T-helper 1 cell treated with Interleukin-12 subunit alpha and Interleukin-12 subunit beta and Interleukin-4 antibody, amounts not matched to agents 30 ng/mL and 1 ng/mL, for 36 hours (primary cell): ENCODE results near the gene TCF12. TPM values are rescaled to one million over a fixed set of nuclear protein-coding genes. Genes with fewer than 3 reads are reported as not detected.
"Not testable (repeated sequence)": the region's sequence is repeated elsewhere in the genome, so short reads cannot be mapped to it uniquely, and the experiment has no call there.

Source experiments
- intact Hi-C: fragments of 100-400 bp; cut with micrococcal nuclease; formaldehyde crosslinking; loops from one replicate; pipeline ENCODE4 v1.15.1; 2024
- total RNA-seq: library from RNA; stranded (reverse); gene quantifications from 2 replicates; pipeline ENCODE4 v1.2.3, GENCODE V29; 2022

The TCF12 gene
- total RNA-seq, 1 donor from 2014 or later = 86.2 TPM

DNA sequence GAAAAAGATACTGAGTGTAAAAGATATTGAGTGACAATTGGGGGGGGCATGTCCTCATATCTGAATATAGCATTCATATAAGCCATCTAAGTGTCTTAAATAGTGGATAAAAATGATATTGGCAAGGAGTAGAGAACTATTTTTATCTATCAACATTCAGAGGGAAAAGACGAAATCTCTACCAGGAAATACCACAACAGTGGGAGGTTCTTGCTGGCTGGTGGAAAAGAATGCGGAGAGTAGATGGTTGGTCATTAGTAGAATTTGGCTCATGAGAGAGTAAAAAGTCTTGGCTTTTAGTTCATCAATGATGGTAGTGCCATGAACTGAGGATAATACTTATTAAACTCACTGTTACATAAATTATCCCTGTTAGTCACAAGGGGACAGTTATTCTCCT is 4.8 kb upstream of the TCF12 start:
- intact Hi-C loops = no loop called here

DNA sequence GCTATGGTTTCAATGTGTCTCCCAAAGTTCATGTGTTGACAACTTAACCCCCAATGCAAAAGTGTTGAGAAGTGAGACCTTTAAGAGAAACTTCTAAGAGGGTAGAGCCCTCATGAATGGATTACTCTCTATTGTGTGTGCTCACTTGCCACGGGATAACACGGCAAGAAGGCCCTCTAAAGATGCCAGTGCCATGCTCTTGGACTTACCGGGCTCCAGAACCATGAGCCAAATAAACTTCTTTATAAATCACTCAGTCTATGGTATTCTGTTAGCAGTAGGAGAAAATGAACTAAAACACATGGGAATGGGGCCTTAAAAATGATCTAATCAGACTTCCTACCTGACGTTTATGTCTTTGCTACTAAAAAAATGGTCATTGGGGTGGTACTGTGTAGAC is 2.6 kb upstream of the TCF12 start:
- intact Hi-C loops = loop anchor here (5.0 kb wide), 2 partner anchors 94 to 669 kb away; no protein-coding TSS in a partner anchor

DNA sequence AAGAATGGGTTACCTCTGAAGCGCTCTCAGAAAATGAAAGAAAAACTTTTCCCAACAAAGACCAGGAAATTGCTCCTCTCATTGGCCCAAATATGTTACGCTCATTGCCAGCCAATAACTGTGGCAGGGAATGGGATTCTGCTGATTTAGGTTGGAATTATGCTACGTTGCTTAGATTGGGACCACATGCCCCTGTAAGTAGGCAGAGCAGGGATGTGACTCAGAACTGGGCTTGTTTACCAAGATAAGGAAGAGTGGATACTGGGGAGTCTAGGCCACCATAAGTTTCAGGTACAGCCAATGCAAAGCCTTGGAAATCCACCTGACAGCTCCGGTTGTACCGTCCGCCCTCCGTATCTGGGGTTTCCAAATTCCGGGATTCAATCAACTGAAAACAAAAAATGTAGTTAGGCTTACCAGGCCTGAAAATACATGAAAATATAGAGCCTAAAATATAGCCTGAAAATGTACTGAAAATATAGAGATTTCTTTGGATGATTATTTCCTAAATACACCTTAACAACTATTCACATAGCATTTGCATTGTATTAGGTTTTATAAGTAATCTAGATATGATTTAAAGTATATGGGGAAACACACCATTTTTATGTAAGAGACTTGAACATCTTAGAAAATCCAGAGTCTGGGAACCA is 1.5 kb upstream of the TCF12 start:
- intact Hi-C loops = loop anchor here (5.0 kb wide), 2 partner anchors 95 to 670 kb away; no protein-coding TSS in a partner anchor

DNA sequence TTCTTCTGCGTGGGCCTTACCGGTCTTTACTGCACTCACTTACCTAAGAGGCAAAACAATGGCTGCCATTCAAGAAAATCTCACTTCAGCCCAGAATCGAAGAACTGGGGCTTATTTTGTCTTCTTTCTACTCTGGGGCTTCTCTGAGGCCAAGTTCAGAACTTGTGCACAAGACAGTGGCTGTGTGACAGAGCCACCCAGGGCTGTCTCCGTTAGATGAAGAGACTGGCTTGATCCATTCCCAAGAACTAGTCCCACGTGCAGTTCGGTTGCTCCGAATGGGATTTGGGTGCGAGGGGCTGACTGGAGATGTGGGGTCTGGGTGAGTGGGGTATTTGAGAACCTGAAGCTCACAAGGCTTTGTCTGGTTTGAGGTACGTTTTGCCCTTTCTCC is 795 bp upstream of the TCF12 start:
- intact Hi-C loops = loop anchor here (1.0 to 5.0 kb wide), 7 partner anchors 30 to 789 kb away; partner anchors contain the start of genes POLR2M and ZNF280D

DNA sequence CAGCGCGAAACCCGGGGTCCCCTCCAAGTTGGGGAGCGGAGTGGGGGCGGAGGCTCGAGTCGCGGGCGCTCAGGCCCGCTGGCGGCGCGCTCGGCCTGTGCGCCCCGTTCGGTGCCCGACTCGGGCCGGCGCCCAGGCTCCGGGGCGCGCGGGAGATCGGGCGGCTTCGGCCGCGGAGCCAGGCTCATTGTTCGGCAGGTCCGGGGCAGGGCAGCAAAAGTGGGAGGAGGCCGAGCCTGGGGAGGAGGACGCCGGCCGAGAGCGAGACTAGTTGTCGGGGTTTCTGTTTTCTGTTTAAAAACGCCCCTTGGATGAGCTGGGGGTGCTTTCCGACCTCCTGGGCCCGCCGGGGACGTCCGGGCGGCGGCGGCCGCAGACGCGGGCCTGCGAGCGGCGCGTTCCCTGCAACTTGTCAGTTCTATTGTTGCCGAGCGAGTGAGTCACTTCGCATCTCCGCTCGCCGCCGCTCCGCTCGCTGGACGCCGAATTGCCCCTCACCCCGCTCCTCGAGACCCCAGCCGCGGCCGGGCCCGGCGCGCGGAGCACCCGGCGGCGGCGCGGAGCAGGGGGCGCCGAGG is 676 bp downstream of the TCF12 start:
- intact Hi-C loops = loop anchor here (2.0 to 5.0 kb wide), 5 partner anchors 97 to 788 kb away; partner anchors contain the start of genes POLR2M and ZNF280D

DNA sequence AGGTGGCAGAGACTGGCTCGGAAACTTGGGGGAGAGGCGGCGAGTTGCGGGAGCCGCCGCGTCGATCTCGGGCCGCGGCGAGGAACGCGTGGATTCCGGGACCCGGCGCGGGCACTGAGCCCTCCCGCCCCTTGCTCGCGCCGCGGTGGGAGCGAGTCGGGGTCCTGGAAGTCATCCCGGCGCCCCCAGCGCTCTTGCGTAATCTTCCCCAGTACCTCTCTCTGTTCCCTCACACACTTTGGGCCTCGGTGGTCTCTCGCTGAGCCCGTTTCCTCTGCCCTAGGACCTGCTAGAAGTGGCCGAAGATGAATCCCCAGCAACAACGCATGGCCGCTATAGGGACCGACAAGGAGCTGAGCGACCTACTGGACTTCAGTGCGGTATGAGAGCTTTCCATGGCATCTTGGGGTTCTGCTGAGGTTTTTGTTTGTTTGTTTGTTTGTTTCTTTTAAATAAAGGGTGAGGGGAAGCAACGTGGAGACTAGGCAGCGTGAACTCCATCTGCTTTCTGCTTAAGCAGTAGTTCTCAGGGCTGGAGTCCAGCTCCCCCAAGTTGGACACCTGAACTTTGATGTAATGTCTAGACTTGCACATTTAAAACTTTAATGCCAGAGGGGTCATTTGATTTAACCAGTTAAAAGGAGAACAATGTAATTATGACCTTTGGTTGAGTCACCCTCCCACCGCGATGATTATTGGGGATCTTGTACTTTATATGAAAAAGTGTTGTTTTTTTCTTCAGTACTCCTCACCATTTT is 1.3 kb downstream of the TCF12 start:
- intact Hi-C loops = loop anchor here (2.0 to 5.0 kb wide), 6 partner anchors 97 to 787 kb away; partner anchors contain the start of genes POLR2M and ZNF280D

DNA sequence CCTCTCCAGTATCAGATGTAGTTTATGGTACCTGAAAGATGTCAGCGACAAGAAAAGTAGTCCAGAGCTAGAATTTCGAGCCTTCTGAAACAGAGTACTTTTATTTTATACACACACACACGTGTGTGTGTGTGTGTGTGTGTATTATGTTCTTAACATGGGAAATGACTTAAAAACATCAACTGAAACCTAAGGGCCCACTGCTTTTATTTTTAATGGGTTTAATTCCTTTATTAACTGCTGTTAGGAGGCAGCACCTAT is 1.9 kb downstream of the TCF12 start:
- intact Hi-C loops = loop anchor here (5.0 kb wide), 1 partner anchor 212 kb away; no protein-coding TSS in a partner anchor

DNA sequence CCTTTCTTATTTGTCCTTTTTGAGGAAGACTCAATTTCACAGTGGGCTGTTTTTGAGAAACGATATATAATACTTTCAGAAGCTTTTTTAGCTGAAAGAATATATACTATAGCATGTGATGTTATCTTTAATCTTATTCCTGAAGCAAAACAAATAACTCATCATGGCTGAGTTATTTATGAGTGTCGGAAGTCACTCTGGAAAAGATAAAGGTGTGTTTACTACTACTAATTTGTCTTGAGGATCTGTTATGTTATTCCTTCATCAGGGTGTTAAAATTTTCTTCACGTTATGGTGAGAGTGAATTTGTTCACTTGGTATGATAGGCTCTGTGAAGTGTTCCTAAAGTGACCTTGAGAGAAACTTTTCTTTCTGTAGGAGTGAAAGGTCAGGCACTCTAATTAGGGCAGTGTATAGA is 4.7 kb downstream of the TCF12 start:
- intact Hi-C loops = loop anchor here (5.0 kb wide), 1 partner anchor 209 kb away; no protein-coding TSS in a partner anchor

DNA sequence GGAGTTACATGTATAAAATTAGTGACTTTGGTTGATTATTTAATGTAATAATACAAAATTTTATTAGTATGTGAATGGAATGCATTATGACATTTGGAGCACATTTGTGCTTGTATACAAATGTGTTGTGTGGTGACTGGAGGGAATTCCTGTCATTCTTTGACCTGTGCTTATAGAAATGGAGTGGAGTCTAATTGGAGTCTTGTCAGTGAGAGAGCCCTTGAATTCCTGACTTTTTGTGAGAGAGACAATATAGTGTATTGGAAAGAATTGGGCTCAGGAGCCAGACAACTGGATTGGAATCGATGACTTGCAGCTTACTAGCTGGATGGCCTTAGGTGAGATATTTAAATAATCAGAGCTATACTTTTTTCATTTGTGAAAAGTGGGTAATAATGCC is 9.4 kb downstream of the TCF12 start:
- intact Hi-C loops = no loop called here

DNA sequence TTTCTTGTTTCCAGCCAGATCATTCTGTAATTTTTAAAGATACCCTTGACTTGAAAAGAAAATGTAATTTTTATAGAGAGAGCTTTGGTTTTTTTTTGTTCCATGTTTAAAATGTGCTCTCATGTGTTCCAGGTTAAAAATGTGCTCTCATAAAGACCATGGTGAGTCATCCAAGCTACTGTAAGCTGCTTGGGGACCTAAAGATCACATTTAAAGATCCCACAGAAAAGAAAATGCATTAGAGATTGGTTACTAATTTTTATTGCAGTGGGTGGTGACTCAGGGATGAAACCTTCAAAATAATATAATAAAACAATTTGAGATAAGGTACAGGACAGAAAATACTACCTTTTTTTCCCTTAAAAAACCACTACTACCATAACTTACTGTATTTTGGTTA is 11.0 kb downstream of the TCF12 start:
- intact Hi-C loops = no loop called here

DNA sequence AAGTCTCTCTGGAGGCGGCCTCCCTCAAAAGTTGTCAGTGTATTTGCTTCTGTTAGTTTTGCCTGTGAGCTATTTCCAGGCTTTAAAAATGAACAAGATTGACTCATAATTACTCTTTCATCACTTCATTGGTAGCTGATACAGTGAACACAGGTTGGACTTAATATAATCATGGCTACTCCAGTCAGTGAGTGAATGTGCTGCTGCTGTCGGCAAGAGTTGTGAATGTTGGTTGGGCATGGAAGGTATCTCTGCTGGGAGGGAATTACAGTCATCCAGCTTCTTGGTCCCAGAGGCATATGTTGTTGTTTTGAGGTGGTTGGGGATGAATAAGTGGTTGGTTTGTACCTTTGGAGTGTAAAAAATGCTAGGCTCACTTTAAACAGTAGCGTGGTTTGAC is 11.5 kb downstream of the TCF12 start:
- intact Hi-C loops = no loop called here

DNA sequence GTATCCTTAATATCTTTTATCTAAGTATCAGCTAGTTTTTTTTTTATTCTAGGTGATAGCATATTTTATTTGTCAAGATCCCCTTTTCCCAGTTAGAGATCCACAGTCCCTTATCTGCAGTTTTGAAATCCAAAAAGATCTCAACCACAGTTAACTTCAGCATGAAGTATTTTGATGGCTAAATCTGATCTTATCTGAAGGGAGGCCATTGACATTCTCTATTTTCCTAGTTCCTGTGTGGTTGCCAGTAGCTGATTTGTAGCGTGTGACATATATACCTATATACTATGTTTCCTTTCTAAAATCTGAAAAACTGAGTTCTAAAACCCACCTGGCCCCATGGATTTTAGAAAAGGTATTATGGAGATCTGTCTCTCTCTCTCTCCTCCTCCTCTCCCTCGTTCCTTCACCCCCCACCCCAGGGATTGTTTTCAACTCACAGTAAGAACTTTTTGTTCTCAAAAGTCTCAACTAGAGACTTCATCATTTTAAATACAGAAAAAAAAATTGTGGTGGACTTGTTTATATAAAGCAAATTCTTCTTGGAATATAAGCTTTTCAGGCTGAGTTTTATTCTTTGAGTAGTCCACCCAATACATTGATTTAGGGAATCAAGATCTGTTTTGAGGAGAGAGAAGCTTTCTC is 12.3 kb downstream of the TCF12 start:
- intact Hi-C loops = no loop called here

DNA sequence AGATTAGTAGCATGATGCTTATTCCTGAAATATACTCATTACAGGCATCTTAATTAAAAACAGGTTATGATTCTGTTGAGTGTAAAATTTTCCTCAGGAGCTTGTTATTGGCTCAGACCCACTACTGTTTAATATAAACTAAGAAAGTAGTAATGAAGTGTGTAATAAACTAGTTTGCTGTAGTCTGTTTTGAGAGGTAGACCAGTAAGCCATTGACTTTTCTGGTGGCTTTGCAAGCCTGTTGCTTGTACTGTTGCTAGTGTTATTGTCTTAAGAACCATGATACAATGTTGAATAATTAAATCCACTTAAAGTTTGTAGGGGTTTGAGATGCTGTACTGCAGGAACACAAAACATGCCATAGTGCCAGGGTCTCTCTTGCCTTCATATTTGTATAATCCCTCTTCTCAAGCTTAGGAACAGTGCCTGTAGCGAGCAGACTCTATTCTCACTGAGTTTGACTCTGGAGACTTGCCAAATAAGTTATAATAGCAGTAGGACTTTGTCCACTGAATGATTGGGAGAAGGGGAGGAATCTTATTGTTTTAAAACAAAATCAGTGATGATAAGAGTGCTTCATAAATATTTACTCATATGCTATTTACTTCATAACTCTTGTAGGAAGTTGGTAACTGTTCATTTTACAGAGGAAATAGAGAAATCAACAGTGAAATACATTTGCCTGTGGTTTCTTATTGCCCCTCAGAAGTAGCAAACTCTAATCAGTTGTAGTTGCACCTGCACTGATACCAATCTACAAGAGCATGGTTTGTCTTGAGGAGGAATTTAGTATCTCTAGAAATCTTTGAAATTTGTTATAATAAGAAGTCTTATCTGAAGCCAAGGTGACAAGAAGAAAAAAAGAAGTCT is 13.4 kb downstream of the TCF12 start:
- intact Hi-C loops = no loop called here

DNA sequence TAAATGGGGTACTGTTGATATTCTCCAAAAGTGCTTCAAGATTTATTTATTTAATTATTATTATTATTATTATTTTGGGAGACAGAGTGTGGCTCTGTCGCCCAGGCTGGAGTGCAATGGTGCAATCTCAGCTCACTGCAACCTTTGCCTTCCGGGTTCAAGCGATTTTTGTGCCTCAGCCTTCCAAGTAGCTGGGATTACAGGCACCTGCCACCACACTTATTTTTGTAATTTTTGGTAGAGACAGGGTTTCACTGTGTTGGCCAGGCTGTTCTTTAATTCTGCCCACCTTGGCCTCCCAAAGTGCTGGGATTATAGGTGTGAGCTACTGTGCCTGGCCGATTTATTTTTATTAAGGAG is 14.0 kb downstream of the TCF12 start:
- intact Hi-C loops = not testable (repeated sequence)

DNA sequence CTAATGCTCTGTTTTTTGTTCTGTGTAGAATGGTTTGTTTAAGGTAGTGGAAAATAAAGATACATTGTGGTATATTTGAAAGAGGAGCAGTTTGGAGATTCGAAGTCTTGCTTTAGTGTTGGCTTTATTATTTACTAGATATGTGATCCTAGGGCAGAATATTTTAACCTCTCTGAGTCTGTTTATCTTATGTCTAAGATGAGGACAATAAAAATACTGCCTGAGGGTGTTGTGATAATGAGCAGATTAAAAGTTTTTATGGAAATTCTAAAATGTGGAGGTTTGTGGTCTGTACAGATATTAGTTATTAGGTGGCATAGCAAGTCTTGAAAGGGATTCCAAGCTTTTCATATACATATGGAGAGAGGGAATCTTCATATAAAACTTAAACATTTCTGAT is 15.0 kb downstream of the TCF12 start:
- intact Hi-C loops = no loop called here

DNA sequence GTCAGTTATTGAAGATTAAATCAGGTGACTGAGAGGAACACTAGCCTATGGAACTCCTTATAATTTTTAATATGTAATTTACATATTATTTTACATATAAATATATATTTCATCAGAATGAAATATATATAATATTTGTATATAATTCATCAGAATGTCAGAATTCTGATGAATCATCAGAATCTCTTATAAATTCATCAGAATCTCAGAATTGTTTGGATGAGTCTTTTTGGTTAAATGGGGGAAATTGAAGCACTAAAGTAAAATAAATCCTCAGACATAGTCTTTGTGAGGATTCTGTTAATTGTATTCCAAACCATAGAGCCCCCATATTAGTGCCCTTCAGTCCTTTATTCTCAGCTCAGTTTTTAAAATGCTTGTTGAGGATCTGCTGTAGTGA is 15.4 kb downstream of the TCF12 start:
- intact Hi-C loops = no loop called here

DNA sequence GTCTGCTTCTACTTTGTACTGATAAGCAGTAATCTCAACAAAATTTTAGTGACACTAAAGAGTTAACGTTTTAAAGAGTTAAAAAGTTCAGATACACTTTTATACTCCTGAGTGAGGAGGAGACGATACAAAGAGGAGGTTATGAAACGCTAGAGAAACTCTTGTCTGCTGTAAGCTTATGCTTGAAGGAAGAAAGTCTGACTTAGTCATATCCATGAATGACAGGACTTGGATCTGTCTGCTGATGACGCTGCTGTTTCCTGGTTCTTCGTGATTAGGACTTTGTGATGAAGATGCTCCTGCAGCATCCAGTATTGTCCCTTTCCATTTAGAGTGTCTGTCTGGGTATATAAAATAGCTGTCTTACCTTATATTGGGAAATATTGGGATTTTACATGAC is 15.8 kb downstream of the TCF12 start:
- intact Hi-C loops = no loop called here

DNA sequence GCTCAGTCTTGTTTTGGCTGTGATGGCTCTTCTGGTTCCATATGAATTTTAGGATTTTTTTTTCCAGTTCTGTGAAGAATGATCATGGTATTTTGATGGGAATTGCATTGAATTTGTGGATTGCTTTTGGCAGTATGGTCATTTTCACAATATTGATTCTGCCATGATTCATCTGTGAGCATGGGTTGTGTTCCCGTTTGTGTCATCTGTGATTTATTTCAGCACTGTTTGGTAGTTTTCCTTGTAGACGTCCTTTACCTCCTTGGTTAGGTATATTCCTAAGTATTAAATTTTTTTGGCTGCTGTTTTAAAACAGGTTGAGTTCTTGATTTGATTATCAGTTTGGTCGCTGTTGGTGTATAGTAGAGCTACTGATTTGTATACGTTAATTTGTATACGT is 18.5 kb downstream of the TCF12 start:
- intact Hi-C loops = no loop called here

DNA sequence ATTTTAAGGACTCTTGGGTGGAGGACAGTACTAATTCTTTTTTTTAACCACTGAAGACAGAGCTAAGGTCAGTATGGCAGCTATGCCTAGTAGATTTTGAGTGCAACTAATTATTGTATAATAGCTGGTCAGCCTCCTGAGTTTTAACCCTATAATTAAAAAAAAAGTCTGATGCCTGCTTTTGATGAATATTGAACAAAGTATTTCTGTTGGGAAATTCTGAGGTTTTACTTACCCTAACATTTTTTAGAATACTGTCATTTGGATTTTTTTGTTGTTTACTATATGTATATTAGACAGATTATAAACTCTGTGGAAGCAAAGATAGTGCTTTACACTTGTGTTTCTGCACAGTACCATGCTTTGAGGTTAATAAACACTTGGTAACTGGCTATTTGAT is 20.8 kb downstream of the TCF12 start:
- intact Hi-C loops = no loop called here

DNA sequence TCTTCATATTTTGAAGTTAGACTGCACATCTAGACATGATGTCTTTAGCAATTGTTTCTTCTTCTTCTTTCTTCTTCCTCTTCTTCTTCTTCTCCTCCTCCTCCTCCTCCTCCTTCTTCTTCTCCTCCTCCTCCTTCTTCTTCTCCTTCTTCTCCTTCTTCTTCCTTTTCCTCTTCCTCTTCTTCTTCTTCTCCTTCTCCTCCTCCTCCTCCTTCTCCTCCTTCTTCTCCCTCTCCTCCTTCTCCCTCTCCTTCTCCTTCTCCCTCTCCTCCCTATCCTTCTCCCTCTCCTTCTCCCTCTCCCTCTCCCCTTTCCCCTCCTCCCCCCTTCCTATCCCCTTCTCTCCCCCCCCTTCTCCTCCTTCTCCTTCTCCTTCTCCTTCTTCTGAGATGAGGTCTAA is 21.9 kb downstream of the TCF12 start:
- intact Hi-C loops = no loop called here

DNA sequence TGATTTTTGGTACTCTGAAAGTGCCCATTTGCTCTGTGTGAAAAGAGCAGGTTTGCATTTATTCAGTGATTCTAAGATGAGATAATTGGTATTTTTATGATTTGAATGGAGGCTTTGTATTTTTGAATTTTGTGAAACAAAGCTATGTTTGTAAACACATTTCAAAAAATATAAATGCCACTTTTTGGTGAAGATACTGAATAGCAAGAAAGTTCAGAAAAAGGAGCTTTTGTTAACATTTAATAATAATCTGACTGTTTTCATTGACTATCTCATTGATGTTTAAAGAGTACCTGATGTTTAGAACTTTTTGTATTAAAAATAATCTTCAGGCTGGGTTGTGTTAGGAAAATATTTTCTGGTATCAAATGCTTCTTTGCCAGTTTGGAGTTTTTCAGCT is 23.7 kb downstream of the TCF12 start:
- intact Hi-C loops = no loop called here
